ENCODE data around the gene HSPB1.

DNA sequence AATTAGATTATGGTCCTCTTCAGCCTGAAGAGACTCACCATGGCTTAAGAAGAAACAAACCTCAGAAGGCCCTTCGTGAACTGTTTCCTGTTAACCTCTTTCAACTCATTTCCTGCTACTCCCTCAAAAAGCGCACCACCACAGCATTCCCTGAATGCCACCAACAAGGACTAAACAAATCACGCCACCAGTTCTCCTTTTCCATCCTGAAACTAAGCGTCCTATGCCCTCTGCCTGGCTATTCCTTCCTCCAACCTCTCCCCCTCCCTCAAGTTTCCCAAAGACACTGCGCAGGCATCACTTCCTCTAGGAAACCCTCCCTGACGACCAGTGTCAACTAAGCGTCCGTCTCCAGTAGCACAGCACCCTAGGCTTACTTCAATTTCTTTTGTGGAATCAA lies 44.3 kb downstream of the HSPB1 start:
- TF ChIP-seq POLR2A (IDR thresholded peaks at IDR 0.05) = no peak
- TF ChIP-seq, protein P1, sequence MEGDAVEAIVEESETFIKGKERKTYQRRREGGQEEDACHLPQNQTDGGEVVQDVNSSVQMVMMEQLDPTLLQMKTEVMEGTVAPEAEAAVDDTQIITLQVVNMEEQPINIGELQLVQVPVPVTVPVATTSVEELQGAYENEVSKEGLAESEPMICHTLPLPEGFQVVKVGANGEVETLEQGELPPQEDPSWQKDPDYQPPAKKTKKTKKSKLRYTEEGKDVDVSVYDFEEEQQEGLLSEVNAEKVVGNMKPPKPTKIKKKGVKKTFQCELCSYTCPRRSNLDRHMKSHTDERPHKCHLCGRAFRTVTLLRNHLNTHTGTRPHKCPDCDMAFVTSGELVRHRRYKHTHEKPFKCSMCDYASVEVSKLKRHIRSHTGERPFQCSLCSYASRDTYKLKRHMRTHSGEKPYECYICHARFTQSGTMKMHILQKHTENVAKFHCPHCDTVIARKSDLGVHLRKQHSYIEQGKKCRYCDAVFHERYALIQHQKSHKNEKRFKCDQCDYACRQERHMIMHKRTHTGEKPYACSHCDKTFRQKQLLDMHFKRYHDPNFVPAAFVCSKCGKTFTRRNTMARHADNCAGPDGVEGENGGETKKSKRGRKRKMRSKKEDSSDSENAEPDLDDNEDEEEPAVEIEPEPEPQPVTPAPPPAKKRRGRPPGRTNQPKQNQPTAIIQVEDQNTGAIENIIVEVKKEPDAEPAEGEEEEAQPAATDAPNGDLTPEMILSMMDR (IDR thresholded peaks at IDR 0.05) = no peak
